IMR-90 (cell line): ENCODE data around the gene RNF111. TPM values are rescaled to one million over a fixed set of nuclear protein-coding genes. Genes with fewer than 3 reads are reported as not detected.

Source experiments
- ATAC-seq: fragments of 200-7000 bp; cut with Tn5 transposase; 2 replicates; pipeline ENCODE4 v1.9.1; 2020; ENCODE audit warnings: low read depth, mild to moderate bottlenecking, moderate library complexity
- BruUV-seq: library from RNA; stranded (reverse); fragments of 400-500 nt; replicated peaks from 2 replicates; lab custom pipeline; 2021; lab: Mats Ljungman, UMichigan
- CTCF ChIA-PET: fragments of 300-600 bp; formaldehyde crosslinking; extraction: SDS; loops from one replicate; lab custom pipeline; 2021; ENCODE audit warnings: antibody characterized with exemption; lab: Yijun Ruan, JAX
- POLR2A ChIA-PET: fragments of 300-600 bp; sonication (Branson Sonifier 250); formaldehyde crosslinking; loops from one replicate; lab custom pipeline; 2022; ENCODE audit warnings: antibody characterized with exemption; ENCODE audit not compliant: unreplicated experiment; lab: Charles Lee
- DNase-seq: peaks from one replicate; pipeline ENCODE4 v3.0.0; 2013
- H2AFZ ChIP-seq: replicated peaks from 2 replicates; pipeline ENCODE3; 2013; ENCODE audit warnings: low read length, mild to moderate bottlenecking; ENCODE audit not compliant: poor library complexity
- H2AK5ac ChIP-seq: 2 replicates; pipeline ENCODE4 v1.6.1; 2013; ENCODE audit warnings: low read depth, low read length, inconsistent platforms
- H2AK9ac ChIP-seq: replicated peaks from 2 replicates; pipeline ENCODE3; 2013; ENCODE audit warnings: mild to moderate bottlenecking, low read depth, low read length, moderate library complexity; ENCODE audit not compliant: poor library complexity
- H2BK120ac ChIP-seq: 2 replicates; pipeline ENCODE4 v1.6.1; 2013; ENCODE audit warnings: low read depth, low read length, inconsistent platforms
- H2BK15ac ChIP-seq: 3 replicates; pipeline ENCODE4 v1.6.1; 2013; ENCODE audit warnings: low read depth, low read length, inconsistent platforms
- H2BK20ac ChIP-seq: 2 replicates; pipeline ENCODE4 v1.6.1; 2013; ENCODE audit warnings: low read depth, mild to moderate bottlenecking, inconsistent platforms, low read length, moderate library complexity
- H2BK5ac ChIP-seq: 2 replicates; pipeline ENCODE4 v1.6.1; 2013; ENCODE audit warnings: mild to moderate bottlenecking, low read depth, low read length, inconsistent platforms; ENCODE audit not compliant: poor library complexity, severe bottlenecking
- H3K14ac ChIP-seq: replicated peaks from 2 replicates; pipeline ENCODE4 v1.6.1; 2013; ENCODE audit warnings: low read depth, low read length, inconsistent platforms
- H3K18ac ChIP-seq: 2 replicates; pipeline ENCODE4 v1.6.1; 2013; ENCODE audit warnings: low read depth, low read length, control low read depth
- H3K23ac ChIP-seq: 2 replicates; pipeline ENCODE4 v1.6.1; 2013; ENCODE audit warnings: low read depth, low read length, inconsistent platforms
- H3K27ac ChIP-seq: 2 replicates; pipeline ENCODE4 v1.5.1; 2013; ENCODE audit warnings: mild to moderate bottlenecking, control low read depth, low read length; ENCODE audit not compliant: insufficient read depth
- H3K27me3 ChIP-seq: 2 replicates; pipeline ENCODE4 v1.6.1; 2013; ENCODE audit warnings: low read length; ENCODE audit not compliant: control insufficient read depth, insufficient read depth
- H3K36me3 ChIP-seq: 2 replicates; pipeline ENCODE4 v1.6.1; 2013; ENCODE audit warnings: low read length, mixed read lengths; ENCODE audit not compliant: control insufficient read depth, insufficient read depth
- H3K4ac ChIP-seq: 2 replicates; pipeline ENCODE4 v1.6.1; 2013; ENCODE audit warnings: low read depth, low read length, inconsistent platforms
- H3K4me1 ChIP-seq: 2 replicates; pipeline ENCODE4 v1.6.1; 2013; ENCODE audit warnings: low read length, mixed read lengths; ENCODE audit not compliant: control insufficient read depth, insufficient read depth
- H3K4me2 ChIP-seq: 2 replicates; pipeline ENCODE4 v1.6.1; 2013; ENCODE audit warnings: low read depth, mild to moderate bottlenecking, control low read depth, low read length, moderate library complexity
- H3K4me3 ChIP-seq: 2 replicates; pipeline ENCODE4 v1.5.1; 2013; ENCODE audit warnings: low read depth, mild to moderate bottlenecking, control low read depth, low read length, moderate library complexity; ENCODE audit not compliant: insufficient read depth
- H3K56ac ChIP-seq: 2 replicates; pipeline ENCODE4 v1.6.1; 2013; ENCODE audit warnings: low read length, inconsistent platforms; ENCODE audit not compliant: insufficient read depth; ENCODE audit errors: extremely low read depth
- H3K79me1 ChIP-seq, 2 experiments: 2 replicates each; pipeline ENCODE4 v1.6.1; 2013; ENCODE audit warnings: low read length in 2 of 2, inconsistent platforms in 1 of 2, low read depth in 1 of 2
- H3K9ac ChIP-seq: 2 replicates; pipeline ENCODE4 v1.6.1; 2013; ENCODE audit warnings: low read depth, low read length, control low read depth
- H3K9me1 ChIP-seq: 2 replicates; pipeline ENCODE4 v1.6.1; 2013; ENCODE audit warnings: low read length, inconsistent platforms; ENCODE audit not compliant: insufficient read depth
- H3K9me3 ChIP-seq: 2 replicates; pipeline ENCODE4 v1.6.1; 2013; ENCODE audit warnings: low read length; ENCODE audit not compliant: control insufficient read depth, insufficient read depth
- H4K20me1 ChIP-seq: 2 replicates; pipeline ENCODE4 v1.6.1; 2013; ENCODE audit warnings: low read length, inconsistent platforms; ENCODE audit not compliant: insufficient read depth
- H4K5ac ChIP-seq: 2 replicates; pipeline ENCODE4 v1.6.1; 2013; ENCODE audit warnings: mild to moderate bottlenecking, low read depth, low read length, control low read depth
- H4K8ac ChIP-seq, 2 experiments: 2 replicates each; pipeline ENCODE4 v1.6.1; 2013; ENCODE audit warnings: low read depth in 2 of 2, low read length in 2 of 2, control low read depth in 1 of 2, inconsistent platforms in 1 of 2
- H4K91ac ChIP-seq: 2 replicates; pipeline ENCODE4 v1.6.1; 2013; ENCODE audit warnings: low read depth, low read length, inconsistent platforms; ENCODE audit not compliant: insufficient read depth
- BHLHE40 ChIP-seq: fragments of 150-350 bp; IDR thresholded peaks from 2 replicates; pipeline ENCODE4 v1.6.1; 2016; ENCODE audit warnings: mild to moderate bottlenecking, low read depth, low read length
- CEBPB ChIP-seq: IDR thresholded peaks from 2 replicates; pipeline ENCODE4 v1.6.1; 2012; ENCODE audit warnings: low read depth, low read length, improper control_type of control experiment
- CHD1 ChIP-seq: IDR thresholded peaks from 2 replicates; pipeline ENCODE4 v1.6.1; 2012; ENCODE audit warnings: low read depth, low read length, improper control_type of control experiment
- CTCF ChIP-seq: conservative IDR thresholded peaks from 2 replicates; pipeline ENCODE4 v1.5.1; 2012; ENCODE audit warnings: mild to moderate bottlenecking, low read depth, low read length, improper control_type of control experiment
- FOS ChIP-seq: fragments of 150-350 bp; IDR thresholded peaks from 2 replicates; pipeline ENCODE4 v1.6.1; 2016; ENCODE audit warnings: low read depth, low read length
- MAFK ChIP-seq: IDR thresholded peaks from 2 replicates; pipeline ENCODE4 v1.6.1; 2012; ENCODE audit warnings: low read depth, low read length, improper control_type of control experiment
- MAZ ChIP-seq: IDR thresholded peaks from 2 replicates; pipeline ENCODE4 v1.6.1; 2012; ENCODE audit warnings: low read depth, mild to moderate bottlenecking, low read length, improper control_type of control experiment, moderate library complexity, borderline replicate concordance
- MXI1 ChIP-seq: IDR thresholded peaks from 2 replicates; pipeline ENCODE4 v1.6.1; 2012; ENCODE audit warnings: low read depth, mild to moderate bottlenecking, low read length, moderate library complexity, borderline replicate concordance
- NFE2L2 ChIP-seq: fragments of 150-350 bp; IDR thresholded peaks from 2 replicates; pipeline ENCODE4 v1.6.1; 2016; ENCODE audit warnings: low read depth, mild to moderate bottlenecking, low read length
- POLR2A ChIP-seq: IDR thresholded peaks from 2 replicates; pipeline ENCODE4 v1.6.1; 2012; ENCODE audit warnings: mild to moderate bottlenecking, low read depth, low read length
- RAD21 ChIP-seq: IDR thresholded peaks from 2 replicates; pipeline ENCODE4 v1.6.1; 2012; ENCODE audit warnings: low read length, improper control_type of control experiment
- RCOR1 ChIP-seq: IDR thresholded peaks from 2 replicates; pipeline ENCODE4 v1.6.1; 2012; ENCODE audit warnings: mild to moderate bottlenecking, low read length, improper control_type of control experiment; ENCODE audit not compliant: insufficient replicate concordance
- RFX5 ChIP-seq: IDR thresholded peaks from 2 replicates; pipeline ENCODE4 v1.8.0; 2012; ENCODE audit warnings: low read depth, mild to moderate bottlenecking, low read length, moderate library complexity
- SMC3 ChIP-seq: fragments of 150-350 bp; IDR thresholded peaks from 2 replicates; pipeline ENCODE4 v1.6.1; 2016; ENCODE audit warnings: low read depth, mild to moderate bottlenecking, antibody characterized with exemption, low read length, moderate library complexity
- WGBS, 2 experiments: methylation state at CpG; one replicate each; pipeline versions ENCODE4 v1.1.5 to v1.1.7; 2013; ENCODE audit warnings: missing lambda C conversion rate in 2 of 2; ENCODE audit not compliant: insufficient read length in 1 of 2; ENCODE audit errors: extremely low coverage in 2 of 2; 5-methylcytosine and 5-hydroxymethylcytosine counted together
- dilution Hi-C: fragments of 300-500 bp; cut with HindIII; formaldehyde crosslinking; loops from one replicate; pipeline ENCODE4 v1.14.3; 2018; ENCODE audit warnings: low sequenced_read_pairs; ENCODE audit not compliant: unreplicated experiment
- in situ Hi-C: fragments of 300-500 bp; cut with MboI; formaldehyde crosslinking; loops from 3 replicates; pipeline ENCODE4 v1.14.3; 2019; ENCODE audit warnings: low sequenced_read_pairs, inconsistent platforms, mixed read lengths
- intact Hi-C: fragments of 100-400 bp; cut with micrococcal nuclease; formaldehyde crosslinking; loops from 2 replicates; pipeline ENCODE4 v1.10.0; 2022
- polyA plus RNA-seq, 3 experiments: library from polyadenylated mRNA; depleted of rRNA; stranded (reverse); fragments of >200 nt; gene quantifications; 2 replicates each; pipeline ENCODE4 v1.2.3, GENCODE V29; 2012; ENCODE audit warnings: low replicate concordance in 1 of 3
- total RNA-seq: library from RNA; depleted of rRNA; stranded (reverse); fragments of >200 nt; gene quantifications from 2 replicates; pipeline ENCODE4 v1.2.3, GENCODE V29; 2012
- TF ChIP-seq, protein P1 (sequence below): fragments of 150-350 bp; IDR thresholded peaks from 2 replicates; pipeline ENCODE4 v1.6.1; 2016; ENCODE audit warnings: low read depth, mild to moderate bottlenecking, low read length, moderate library complexity, borderline replicate concordance
- TF ChIP-seq, protein P2 (sequence below): fragments of 150-350 bp; IDR thresholded peaks from 2 replicates; pipeline ENCODE4 v1.6.1; 2017; ENCODE audit warnings: mild to moderate bottlenecking, antibody characterized with exemption, low read length, low read depth

The RNF111 gene
- total and polyA plus RNA-seq, 2 of the 4 experiments (the other 2 are of a cell fraction), result 13.5 to 20.1 TPM

- in situ Hi-C loops, result no loop called here
- Histone ChIP-seq H3K9me1 (no peaks in the 10 kb centered on the region; the same call in 1 of the 2 replicates), H3K27ac (no peak overlapping the region), H3K4ac (no peak overlapping the region), H3K27me3 (no peaks in the 10 kb centered on the region), H3K23ac (no peak overlapping the region), H3K4me3 (no peak overlapping the region), H3K4me1 (no peaks in the 10 kb centered on the region; the same call in 1 of the 2 replicates), H4K91ac (no peak overlapping the region), H3K9ac (no peak overlapping the region), H4K8ac (no peak overlapping the region), H2AK5ac (no peak overlapping the region), H3K14ac (no peak overlapping the region), H2AFZ (no peak overlapping the region), H2BK120ac (no peak overlapping the region), H2AK9ac (no peak overlapping the region), H3K18ac (no peak overlapping the region), H4K5ac (no peak overlapping the region), H3K9me3 (no peaks in the 10 kb centered on the region), H4K20me1 (no peaks in the 10 kb centered on the region), H3K79me1 (no peaks in the 10 kb centered on the region), H3K56ac (no peak overlapping the region), H2BK15ac (no peak overlapping the region), H3K4me2 (no peak overlapping the region), H3K36me3 (no peaks in the 10 kb centered on the region), H2BK5ac (no peak overlapping the region), H2BK20ac (no peak overlapping the region)
- ChIA-PET POLR2A (no interaction called here), CTCF (interaction anchor here (1.1 kb wide), 1 partner anchor 14 kb away, joined by 3 read pairs; no protein-coding TSS in a partner anchor)
- intact Hi-C loops, result no loop called here
- dilution Hi-C loops, result no loop called here
- ATAC-seq (no peak; the same call in 1 of the 2 replicates), DNase-seq (peak; percentile 59)
- TF ChIP-seq CHD1 (no peak), SMC3 (no peak), NFE2L2 (no peak), CEBPB (no peak), RFX5 (no peak), MAZ (no peak), RCOR1 (no peak), FOS (no peak), BHLHE40 (no peak), POLR2A (no peak), MXI1 (no peak), RAD21 (no peak), MAFK (no peak), CTCF (no peak)
- TF ChIP-seq, protein P1, sequence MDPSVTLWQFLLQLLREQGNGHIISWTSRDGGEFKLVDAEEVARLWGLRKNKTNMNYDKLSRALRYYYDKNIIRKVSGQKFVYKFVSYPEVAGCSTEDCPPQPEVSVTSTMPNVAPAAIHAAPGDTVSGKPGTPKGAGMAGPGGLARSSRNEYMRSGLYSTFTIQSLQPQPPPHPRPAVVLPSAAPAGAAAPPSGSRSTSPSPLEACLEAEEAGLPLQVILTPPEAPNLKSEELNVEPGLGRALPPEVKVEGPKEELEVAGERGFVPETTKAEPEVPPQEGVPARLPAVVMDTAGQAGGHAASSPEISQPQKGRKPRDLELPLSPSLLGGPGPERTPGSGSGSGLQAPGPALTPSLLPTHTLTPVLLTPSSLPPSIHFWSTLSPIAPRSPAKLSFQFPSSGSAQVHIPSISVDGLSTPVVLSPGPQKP, result no peak
- TF ChIP-seq, protein P2, sequence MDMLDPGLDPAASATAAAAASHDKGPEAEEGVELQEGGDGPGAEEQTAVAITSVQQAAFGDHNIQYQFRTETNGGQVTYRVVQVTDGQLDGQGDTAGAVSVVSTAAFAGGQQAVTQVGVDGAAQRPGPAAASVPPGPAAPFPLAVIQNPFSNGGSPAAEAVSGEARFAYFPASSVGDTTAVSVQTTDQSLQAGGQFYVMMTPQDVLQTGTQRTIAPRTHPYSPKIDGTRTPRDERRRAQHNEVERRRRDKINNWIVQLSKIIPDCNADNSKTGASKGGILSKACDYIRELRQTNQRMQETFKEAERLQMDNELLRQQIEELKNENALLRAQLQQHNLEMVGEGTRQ, result no peak
- 83% methylated on average over 1 of the region's 3 CpGs; no CpG with 5 or more reads in 1 of the 2 experiments for WGBS, 2 experiments
- BruUV-seq, result no TSS peak
Measured at GRCh38 chr15:58966698-58967097, 20.8 kb upstream of the RNF111 start.
